OCI-LY7 (cell line): ENCODE results near the gene CFAP210. TPM values are rescaled to one million over a fixed set of nuclear protein-coding genes. Genes with fewer than 3 reads are reported as not detected.

Experiments
- BruUV-seq: library from RNA; stranded (reverse); fragments of 400-500 nt; replicated peaks from 2 replicates; lab custom pipeline; 2021; lab: Mats Ljungman, UMichigan
- CTCF ChIA-PET: fragments of 300-600 bp; sonication (Branson Sonifier 250); formaldehyde crosslinking; loops from one replicate; lab custom pipeline; 2022; ENCODE audit warnings: antibody characterized with exemption; ENCODE audit not compliant: unreplicated experiment; lab: Charles Lee
- POLR2A ChIA-PET: fragments of 300-600 bp; sonication (Branson Sonifier 250); formaldehyde crosslinking; loops from one replicate; lab custom pipeline; 2022; ENCODE audit warnings: antibody characterized with exemption; lab: Charles Lee
- DNase-seq: peaks from one replicate; pipeline ENCODE4 v3.0.0-alpha.2; 2015; ENCODE audit warnings: low spot score
- H2AFZ ChIP-seq: fragments of 200-600 bp; sonication (generic), shearing (Covaris generic); 2 replicates; pipeline ENCODE4 v1.6.1; 2014; ENCODE audit warnings: mild to moderate bottlenecking, antibody characterized with exemption, low read length, moderate library complexity
- H3K27ac ChIP-seq: fragments of 200-600 bp; sonication (generic); 2 replicates; pipeline ENCODE4 v1.5.1; 2014; ENCODE audit warnings: mixed run types, low read depth, mild to moderate bottlenecking, moderate library complexity, low read length, inconsistent platforms; ENCODE audit not compliant: poor library complexity, severe bottlenecking
- H3K36me3 ChIP-seq: fragments of 200-600 bp; sonication (generic); 2 replicates; pipeline ENCODE4 v1.6.1; 2014; ENCODE audit warnings: mild to moderate bottlenecking, antibody characterized with exemption, low read length, moderate library complexity, mixed read lengths; ENCODE audit not compliant: insufficient read depth
- H3K4me1 ChIP-seq: fragments of 200-600 bp; sonication (generic); 2 replicates; pipeline ENCODE4 v1.5.1; 2014; ENCODE audit warnings: mild to moderate bottlenecking, low read length; ENCODE audit not compliant: insufficient read depth, poor library complexity, severe bottlenecking
- H3K4me2 ChIP-seq: fragments of 200-600 bp; sonication (generic); 2 replicates; pipeline ENCODE4 v1.6.1; 2014; ENCODE audit warnings: mild to moderate bottlenecking, low read length
- H3K4me3 ChIP-seq: fragments of 200-600 bp; sonication (generic); 2 replicates; pipeline ENCODE4 v1.5.1; 2014; ENCODE audit warnings: mild to moderate bottlenecking, low read depth, low read length; ENCODE audit not compliant: poor library complexity, severe bottlenecking
- H3K79me2 ChIP-seq: fragments of 200-600 bp; sonication (generic); 2 replicates; pipeline ENCODE4 v1.6.1; 2016; ENCODE audit warnings: low read depth, mild to moderate bottlenecking, low read length, moderate library complexity, mixed read lengths; ENCODE audit not compliant: insufficient read depth
- H3K9me2 ChIP-seq: fragments of 200-600 bp; sonication (generic); 2 replicates; pipeline ENCODE4 v1.6.1; 2016; ENCODE audit warnings: mild to moderate bottlenecking, low read length, mixed read lengths; ENCODE audit not compliant: insufficient read depth
- H3K9me3 ChIP-seq: fragments of 200-600 bp; sonication (generic); 2 replicates; pipeline ENCODE4 v1.6.1; 2014; ENCODE audit warnings: mild to moderate bottlenecking, mixed run types, low read length, mixed read lengths
- H4K20me1 ChIP-seq: fragments of 200-600 bp; sonication (generic); 2 replicates; pipeline ENCODE4 v1.6.1; 2014; ENCODE audit warnings: mild to moderate bottlenecking, antibody characterized with exemption, low read length, moderate library complexity, mixed read lengths; ENCODE audit not compliant: insufficient read depth
- CTCF ChIP-seq: fragments of 200-600 bp; sonication (generic); conservative IDR thresholded peaks from 2 replicates; pipeline ENCODE4 v1.5.1; 2014; ENCODE audit warnings: mild to moderate bottlenecking, antibody characterized with exemption, low read length, moderate library complexity, mixed read lengths
- EZH2phosphoT487 ChIP-seq: fragments of 200-600 bp; sonication (generic); IDR thresholded peaks from 2 replicates; pipeline ENCODE4 v1.6.1; 2018; ENCODE audit warnings: low read depth, borderline replicate concordance, mild to moderate bottlenecking, mixed run types, antibody characterized with exemption, low read length, moderate library complexity, mixed read lengths
- intact Hi-C: fragments of 100-400 bp; cut with micrococcal nuclease; formaldehyde crosslinking; loops from one replicate; pipeline ENCODE4 v1.10.0; 2022; ENCODE audit not compliant: unreplicated experiment
- total RNA-seq, 2 experiments: library from RNA; depleted of rRNA in 1 of 2; stranded (reverse); fragments of >200 nt in 1 of 2; shearing (Covaris generic) in 1 of 2; gene quantifications; 2 replicates each; pipeline ENCODE4 v1.2.3, GENCODE V29; 2014 to 2022

The CFAP210 gene
- total RNA-seq, 2 experiments from 2014 or later, result not detected

GRCh38 chr2:169696381-169696780 lies 2.2 kb upstream of the CFAP210 start:
- ChIA-PET CTCF (no interaction called here), POLR2A (interaction anchor here (0.7 kb wide), 4 partner anchors 108 to 603 kb away, joined by 3 to 4 read pairs (median 3); no protein-coding TSS in a partner anchor)
- Histone ChIP-seq H3K27ac (no peak overlapping the region), H3K4me2 (no peak overlapping the region), H2AFZ (no peak overlapping the region), H3K4me1 (peaks cover 16% of the 10 kb centered on the region), H3K36me3 (no peaks in the 10 kb centered on the region), H3K9me2 (no peaks in the 10 kb centered on the region), H4K20me1 (no peaks in the 10 kb centered on the region), H3K4me3 (no peak overlapping the region), H3K9me3 (no peaks in the 10 kb centered on the region), H3K79me2 (peaks cover 4% of the 10 kb centered on the region; the same call in 1 of the 2 replicates)
- no peak for TF ChIP-seq EZH2phosphoT487
- no peak for DNase-seq
- intact Hi-C loops, result loop anchor here (10.0 kb wide), 1 partner anchor 1452 kb away; the partner anchor contains the start of gene STK39
- BruUV-seq, result TSS peak; percentile 27

DNA sequence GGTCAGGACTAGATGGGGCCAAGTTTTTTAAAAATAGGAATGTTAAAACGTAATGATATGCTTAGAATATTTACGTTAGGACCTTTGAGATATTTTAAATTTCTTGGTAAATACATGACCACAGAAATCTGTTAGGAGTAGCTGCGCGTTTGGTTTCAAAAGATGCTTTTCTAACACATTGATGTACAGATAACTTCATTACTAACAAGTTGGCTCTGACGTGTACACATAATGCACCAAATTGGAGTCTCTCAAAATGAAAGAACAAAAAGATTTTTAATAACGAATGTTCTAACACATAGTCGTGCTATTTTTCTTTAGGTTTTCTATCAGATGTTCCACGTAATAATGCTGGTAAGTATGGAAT lies 672 bp upstream of the CFAP210 start:
- no peaks in the 10 kb centered on the region for H3K36me3 ChIP-seq
- H3K4me1 ChIP-seq, result peaks cover 16% of the 10 kb centered on the region
- no TSS peak for BruUV-seq
- peaks cover 4% of the 10 kb centered on the region; the same call in 1 of the 2 replicates for H3K79me2 ChIP-seq
- no peaks in the 10 kb centered on the region for H4K20me1 ChIP-seq
- peak overlapping the region; percentile 99 for H2AFZ ChIP-seq
- peak overlapping the region; percentile 73 for H3K4me3 ChIP-seq
- intact Hi-C loops, result loop anchor here (1.0 to 10.0 kb wide), 2 partner anchors 110 to 1450 kb away; partner anchors contain the start of gene STK39
- no peak for DNase-seq
- peak overlapping the region; percentile 13 for H3K27ac ChIP-seq
- ChIA-PET CTCF (no interaction called here), POLR2A (no interaction called here)
- no peaks in the 10 kb centered on the region for H3K9me3 ChIP-seq
- peak overlapping the region; percentile 98 for H3K4me2 ChIP-seq
- no peaks in the 10 kb centered on the region for H3K9me2 ChIP-seq
- TF ChIP-seq CTCF (no peak), EZH2phosphoT487 (no peak)

GRCh38 chr2:169693360-169693759 lies 845 bp downstream of the CFAP210 start:
- Histone ChIP-seq H3K4me1 (peaks cover 16% of the 10 kb centered on the region), H3K4me2 (peak overlapping the region; percentile 98), H3K9me2 (no peaks in the 10 kb centered on the region), H2AFZ (peak overlapping the region; percentile 99), H3K36me3 (no peaks in the 10 kb centered on the region), H3K4me3 (peak overlapping the region; percentile 73), H3K27ac (no peak overlapping the region), H4K20me1 (no peaks in the 10 kb centered on the region), H3K9me3 (no peaks in the 10 kb centered on the region), H3K79me2 (peaks cover 4% of the 10 kb centered on the region; the same call in 1 of the 2 replicates)
- peak; percentile 7 for DNase-seq
- intact Hi-C loops, result loop anchor here (1.0 to 10.0 kb wide), 2 partner anchors 105 to 1449 kb away; partner anchors contain the start of genes SSB and STK39
- POLR2A ChIA-PET, result interaction anchor here (0.7 to 1.3 kb wide), 2 partner anchors 9 to 11 kb away, joined by 3 to 4 read pairs; no protein-coding TSS in a partner anchor
- CTCF ChIA-PET, result no interaction called here
- TF ChIP-seq CTCF, result peak; percentile 60
- no peak for TF ChIP-seq EZH2phosphoT487
- TSS peak; percentile 75 for BruUV-seq
